ENCODE data around the gene COA8. TPM values are rescaled to one million over a fixed set of nuclear protein-coding genes. Genes with fewer than 3 reads are reported as not detected.

COA8 gene
- total RNA-seq, 3 donors from 2014 or later (not counting 1 experiment from before 2014, with no cell fraction given), result 22.2 to 32.0 (median 24.9) TPM

DNA sequence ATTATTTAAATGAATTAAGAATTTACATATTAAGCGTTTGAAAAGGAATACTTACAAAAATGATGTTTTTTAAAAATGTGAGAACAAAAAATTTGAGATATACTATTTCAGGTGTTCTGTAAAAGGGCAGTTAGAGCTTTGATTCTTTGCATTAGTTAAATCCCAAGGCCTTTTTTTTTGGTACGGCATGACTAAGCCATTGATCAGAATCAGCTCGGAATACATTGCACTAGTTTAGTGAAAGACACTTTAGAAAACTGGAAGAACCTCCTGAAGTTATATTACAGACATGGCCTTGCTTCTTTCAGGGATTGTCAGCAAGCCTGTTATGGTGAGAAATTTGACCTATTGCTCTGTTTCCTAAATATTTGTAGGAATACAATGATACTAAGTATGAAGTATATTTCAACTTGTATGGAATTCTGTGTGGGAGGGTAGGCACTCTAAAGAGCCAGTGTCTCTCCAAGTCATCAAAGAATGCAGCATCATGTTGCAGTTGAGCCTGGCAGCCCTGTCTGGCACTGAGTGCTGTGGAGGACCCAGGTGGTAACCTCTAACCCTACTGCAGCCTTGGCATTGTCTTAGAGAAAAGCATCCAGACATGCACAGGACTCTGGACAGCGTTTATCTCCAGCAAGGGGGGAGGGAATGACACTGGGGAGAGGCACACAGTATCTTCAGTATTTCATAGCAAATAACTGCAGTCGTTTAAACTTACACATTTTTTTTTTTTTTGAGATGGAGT is 67.8 kb downstream of the COA8 start:
- no peak for ATAC-seq
- peak overlapping the region; percentile 76 to 94 for H3K27ac Mint-ChIP-seq
- H3K36me3 Mint-ChIP-seq, result no peaks in the 10 kb centered on the region
- H3K9me3 Mint-ChIP-seq, result no peaks in the 10 kb centered on the region
- DNase-seq, result no peak
- Histone ChIP-seq H3K27me3 (ENCODE audit: control insufficient read depth, insufficient read depth, low read length) (no peaks in the 10 kb centered on the region), H3K36me3 (ENCODE audit: control insufficient read depth, insufficient read depth, low read length) (no peaks in the 10 kb centered on the region), H3K4me3 (ENCODE audit: low read length) (no peak overlapping the region), H3K9me3 (ENCODE audit: control insufficient read depth, insufficient read depth, low read length) (no peaks in the 10 kb centered on the region), H3K4me1 (ENCODE audit: control insufficient read depth, insufficient read depth, low read length) (peaks cover 32% of the 10 kb centered on the region), H3K27ac (ENCODE audit: low read length) (no peak overlapping the region)
- H3K27me3 Mint-ChIP-seq (ENCODE audit: low read depth in 2 of 2), result no peaks in the 10 kb centered on the region
- WGBS (ENCODE audit: insufficient coverage), result 80% methylated on average over 4 of the region's 5 CpGs
- intact Hi-C loops (cut with micrococcal nuclease), result no loop called here
- H3K4me3 Mint-ChIP-seq, result peak overlapping the region; percentile 93
- peaks cover 16 to 34% of the 10 kb centered on the region in 2 donors for H3K4me1 Mint-ChIP-seq
- TF ChIP-seq, protein P1, sequence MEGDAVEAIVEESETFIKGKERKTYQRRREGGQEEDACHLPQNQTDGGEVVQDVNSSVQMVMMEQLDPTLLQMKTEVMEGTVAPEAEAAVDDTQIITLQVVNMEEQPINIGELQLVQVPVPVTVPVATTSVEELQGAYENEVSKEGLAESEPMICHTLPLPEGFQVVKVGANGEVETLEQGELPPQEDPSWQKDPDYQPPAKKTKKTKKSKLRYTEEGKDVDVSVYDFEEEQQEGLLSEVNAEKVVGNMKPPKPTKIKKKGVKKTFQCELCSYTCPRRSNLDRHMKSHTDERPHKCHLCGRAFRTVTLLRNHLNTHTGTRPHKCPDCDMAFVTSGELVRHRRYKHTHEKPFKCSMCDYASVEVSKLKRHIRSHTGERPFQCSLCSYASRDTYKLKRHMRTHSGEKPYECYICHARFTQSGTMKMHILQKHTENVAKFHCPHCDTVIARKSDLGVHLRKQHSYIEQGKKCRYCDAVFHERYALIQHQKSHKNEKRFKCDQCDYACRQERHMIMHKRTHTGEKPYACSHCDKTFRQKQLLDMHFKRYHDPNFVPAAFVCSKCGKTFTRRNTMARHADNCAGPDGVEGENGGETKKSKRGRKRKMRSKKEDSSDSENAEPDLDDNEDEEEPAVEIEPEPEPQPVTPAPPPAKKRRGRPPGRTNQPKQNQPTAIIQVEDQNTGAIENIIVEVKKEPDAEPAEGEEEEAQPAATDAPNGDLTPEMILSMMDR (IDR thresholded peaks at IDR 0.05), result no peak

DNA sequence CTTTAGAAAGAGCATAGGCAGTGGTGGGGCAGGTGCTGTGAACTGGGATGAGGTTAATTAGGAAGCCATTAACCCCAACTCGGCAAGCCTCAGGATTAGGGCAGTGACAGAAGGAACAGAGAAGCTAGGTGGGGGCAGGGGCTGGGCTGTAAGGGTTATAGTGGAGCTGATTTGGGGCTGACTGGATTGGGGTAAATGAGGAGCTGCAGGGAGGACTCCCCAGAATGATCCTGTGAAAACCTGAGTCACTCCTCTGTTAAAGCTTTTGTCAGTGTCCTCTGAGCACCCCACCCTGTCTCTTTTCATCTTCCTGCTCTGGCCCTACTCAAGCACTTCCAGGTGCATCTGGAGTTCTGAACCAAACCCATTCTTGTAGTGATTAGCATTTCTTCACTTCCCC is 70.6 kb downstream of the COA8 start:
- no peaks in the 10 kb centered on the region for H3K9me3 ChIP-seq (ENCODE audit: control insufficient read depth, insufficient read depth, low read length)
- WGBS (ENCODE audit: insufficient coverage), result 65% methylated on average over 1 of the region's 1 CpG
- Mint-ChIP-seq H3K4me1 (peaks cover 26 to 56% of the 10 kb centered on the region in 2 donors), H3K36me3 (no peaks in the 10 kb centered on the region), H3K27ac (no peak overlapping the region), H3K9me3 (no peaks in the 10 kb centered on the region), H3K4me3 (peak overlapping the region; percentile 51), H3K27me3 (ENCODE audit: low read depth in 2 of 2) (no peaks in the 10 kb centered on the region)
- DNase-seq (no peak), ATAC-seq (no peak)
- intact Hi-C loops (cut with micrococcal nuclease), result no loop called here
- H3K27ac ChIP-seq (ENCODE audit: low read length), result no peak overlapping the region
- H3K4me1 ChIP-seq (ENCODE audit: control insufficient read depth, insufficient read depth, low read length), result peaks cover 28% of the 10 kb centered on the region
- H3K36me3 ChIP-seq (ENCODE audit: control insufficient read depth, insufficient read depth, low read length), result no peaks in the 10 kb centered on the region
- no peaks in the 10 kb centered on the region for H3K27me3 ChIP-seq (ENCODE audit: control insufficient read depth, insufficient read depth, low read length)
- TF ChIP-seq, protein P1 (IDR thresholded peaks at IDR 0.05), result no peak
- no peak overlapping the region for H3K4me3 ChIP-seq (ENCODE audit: low read length)

DNA sequence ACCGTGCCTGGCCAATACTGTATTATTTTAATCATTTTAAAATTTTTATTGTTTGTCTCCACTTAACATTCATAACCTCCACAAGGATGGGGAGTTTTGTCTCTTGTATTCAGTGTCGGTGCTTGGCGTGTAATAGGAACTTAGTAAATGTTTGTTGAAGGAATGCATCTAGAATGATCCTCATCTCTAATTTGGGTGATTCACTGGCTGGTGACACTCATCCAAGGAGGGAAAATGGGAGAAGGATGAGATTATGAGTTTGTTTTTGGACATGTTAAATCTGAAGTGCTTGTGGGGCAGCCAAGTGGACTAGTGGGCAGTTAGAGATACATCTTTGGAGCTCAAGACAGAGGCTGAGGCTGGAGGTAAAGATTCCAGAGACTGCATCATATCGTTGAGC is 71.4 kb downstream of the COA8 start:
- Histone ChIP-seq H3K27ac (ENCODE audit: low read length) (no peak overlapping the region), H3K4me3 (ENCODE audit: low read length) (no peak overlapping the region), H3K4me1 (ENCODE audit: control insufficient read depth, insufficient read depth, low read length) (peaks cover 27% of the 10 kb centered on the region), H3K36me3 (ENCODE audit: control insufficient read depth, insufficient read depth, low read length) (no peaks in the 10 kb centered on the region), H3K9me3 (ENCODE audit: control insufficient read depth, insufficient read depth, low read length) (no peaks in the 10 kb centered on the region), H3K27me3 (ENCODE audit: control insufficient read depth, insufficient read depth, low read length) (no peaks in the 10 kb centered on the region)
- Mint-ChIP-seq H3K4me1 (peaks cover 32 to 61% of the 10 kb centered on the region in 2 donors), H3K4me3 (no peak overlapping the region), H3K27me3 (ENCODE audit: low read depth in 2 of 2) (no peaks in the 10 kb centered on the region), H3K36me3 (no peaks in the 10 kb centered on the region), H3K9me3 (no peaks in the 10 kb centered on the region), H3K27ac (peak overlapping the region in 1 of 2 donors; percentile 25)
- ATAC-seq, result no peak
- intact Hi-C loops (cut with micrococcal nuclease), result no loop called here
- no peak for DNase-seq
- TF ChIP-seq, protein P1 (IDR thresholded peaks at IDR 0.05), result no peak
- 94% methylated on average over 4 of the region's 4 CpGs for WGBS (ENCODE audit: insufficient coverage)

DNA sequence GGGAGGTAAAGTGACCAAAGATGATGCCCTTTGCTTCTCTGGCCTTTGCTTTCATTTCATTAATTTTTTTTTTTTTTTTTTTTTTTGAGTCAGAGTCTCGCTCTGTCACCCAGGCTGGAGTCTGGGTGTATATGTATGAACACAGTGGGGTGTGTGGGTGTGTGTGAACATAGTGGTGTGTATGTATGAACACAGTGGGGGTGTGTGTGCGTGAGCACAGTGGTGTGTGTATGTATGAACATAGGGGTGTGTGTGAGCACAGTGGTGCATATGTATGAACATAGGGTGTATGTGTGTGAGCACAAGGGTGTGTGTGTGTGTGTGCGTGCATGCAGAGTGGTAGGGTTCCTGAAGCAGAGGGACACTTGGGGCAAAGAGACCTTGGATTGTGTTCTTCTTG is 75.8 kb downstream of the COA8 start:
- Mint-ChIP-seq H3K27me3 (ENCODE audit: low read depth in 2 of 2) (no peaks in the 10 kb centered on the region), H3K27ac (peak overlapping the region; percentile 26 to 39), H3K36me3 (no peaks in the 10 kb centered on the region), H3K4me3 (no peak overlapping the region), H3K4me1 (peaks cover 32 to 50% of the 10 kb centered on the region in 2 donors), H3K9me3 (no peaks in the 10 kb centered on the region)
- H3K36me3 ChIP-seq (ENCODE audit: control insufficient read depth, insufficient read depth, low read length), result no peaks in the 10 kb centered on the region
- TF ChIP-seq, protein P1 (IDR thresholded peaks at IDR 0.05), result no peak
- peaks cover 20% of the 10 kb centered on the region for H3K4me1 ChIP-seq (ENCODE audit: control insufficient read depth, insufficient read depth, low read length)
- intact Hi-C loops (cut with micrococcal nuclease), result no loop called here
- WGBS (ENCODE audit: insufficient coverage), result 92% methylated on average over 3 of the region's 3 CpGs
- no peak for DNase-seq
- H3K27ac ChIP-seq (ENCODE audit: low read length), result no peak overlapping the region
- no peaks in the 10 kb centered on the region for H3K27me3 ChIP-seq (ENCODE audit: control insufficient read depth, insufficient read depth, low read length)
- H3K9me3 ChIP-seq (ENCODE audit: control insufficient read depth, insufficient read depth, low read length), result no peaks in the 10 kb centered on the region
- ATAC-seq, result no peak
- no peak overlapping the region for H3K4me3 ChIP-seq (ENCODE audit: low read length)
